IMR-90 (cell line): ENCODE results near the gene ZFP36L1. TPM values are rescaled to one million over a fixed set of nuclear protein-coding genes. Genes with fewer than 3 reads are reported as not detected.

ENCODE experiments used
- ATAC-seq: fragments of 200-7000 bp; cut with Tn5 transposase; 2 replicates; pipeline ENCODE4 v1.9.1; 2020; ENCODE audit warnings: low read depth, mild to moderate bottlenecking, moderate library complexity
- BruUV-seq: library from RNA; stranded (reverse); fragments of 400-500 nt; replicated peaks from 2 replicates; lab custom pipeline; 2021; lab: Mats Ljungman, UMichigan
- CTCF ChIA-PET: fragments of 300-600 bp; formaldehyde crosslinking; extraction: SDS; loops from one replicate; lab custom pipeline; 2021; ENCODE audit warnings: antibody characterized with exemption; lab: Yijun Ruan, JAX
- POLR2A ChIA-PET: fragments of 300-600 bp; sonication (Branson Sonifier 250); formaldehyde crosslinking; loops from one replicate; lab custom pipeline; 2022; ENCODE audit warnings: antibody characterized with exemption; ENCODE audit not compliant: unreplicated experiment; lab: Charles Lee
- DNase-seq: peaks from one replicate; pipeline ENCODE4 v3.0.0; 2013
- H2AFZ ChIP-seq: replicated peaks from 2 replicates; pipeline ENCODE3; 2013; ENCODE audit warnings: low read length, mild to moderate bottlenecking; ENCODE audit not compliant: poor library complexity
- H2AK5ac ChIP-seq: 2 replicates; pipeline ENCODE4 v1.6.1; 2013; ENCODE audit warnings: low read depth, low read length, inconsistent platforms
- H2AK9ac ChIP-seq: replicated peaks from 2 replicates; pipeline ENCODE3; 2013; ENCODE audit warnings: mild to moderate bottlenecking, low read depth, low read length, moderate library complexity; ENCODE audit not compliant: poor library complexity
- H2BK120ac ChIP-seq: 2 replicates; pipeline ENCODE4 v1.6.1; 2013; ENCODE audit warnings: low read depth, low read length, inconsistent platforms
- H2BK15ac ChIP-seq: 3 replicates; pipeline ENCODE4 v1.6.1; 2013; ENCODE audit warnings: low read depth, low read length, inconsistent platforms
- H2BK20ac ChIP-seq: 2 replicates; pipeline ENCODE4 v1.6.1; 2013; ENCODE audit warnings: low read depth, mild to moderate bottlenecking, inconsistent platforms, low read length, moderate library complexity
- H2BK5ac ChIP-seq: 2 replicates; pipeline ENCODE4 v1.6.1; 2013; ENCODE audit warnings: mild to moderate bottlenecking, low read depth, low read length, inconsistent platforms; ENCODE audit not compliant: poor library complexity, severe bottlenecking
- H3K14ac ChIP-seq: replicated peaks from 2 replicates; pipeline ENCODE4 v1.6.1; 2013; ENCODE audit warnings: low read depth, low read length, inconsistent platforms
- H3K18ac ChIP-seq: 2 replicates; pipeline ENCODE4 v1.6.1; 2013; ENCODE audit warnings: low read depth, low read length, control low read depth
- H3K23ac ChIP-seq: 2 replicates; pipeline ENCODE4 v1.6.1; 2013; ENCODE audit warnings: low read depth, low read length, inconsistent platforms
- H3K27ac ChIP-seq: 2 replicates; pipeline ENCODE4 v1.5.1; 2013; ENCODE audit warnings: mild to moderate bottlenecking, control low read depth, low read length; ENCODE audit not compliant: insufficient read depth
- H3K27me3 ChIP-seq: 2 replicates; pipeline ENCODE4 v1.6.1; 2013; ENCODE audit warnings: low read length; ENCODE audit not compliant: control insufficient read depth, insufficient read depth
- H3K36me3 ChIP-seq: 2 replicates; pipeline ENCODE4 v1.6.1; 2013; ENCODE audit warnings: low read length, mixed read lengths; ENCODE audit not compliant: control insufficient read depth, insufficient read depth
- H3K4ac ChIP-seq: 2 replicates; pipeline ENCODE4 v1.6.1; 2013; ENCODE audit warnings: low read depth, low read length, inconsistent platforms
- H3K4me1 ChIP-seq: 2 replicates; pipeline ENCODE4 v1.6.1; 2013; ENCODE audit warnings: low read length, mixed read lengths; ENCODE audit not compliant: control insufficient read depth, insufficient read depth
- H3K4me2 ChIP-seq: 2 replicates; pipeline ENCODE4 v1.6.1; 2013; ENCODE audit warnings: low read depth, mild to moderate bottlenecking, control low read depth, low read length, moderate library complexity
- H3K4me3 ChIP-seq: 2 replicates; pipeline ENCODE4 v1.5.1; 2013; ENCODE audit warnings: low read depth, mild to moderate bottlenecking, control low read depth, low read length, moderate library complexity; ENCODE audit not compliant: insufficient read depth
- H3K56ac ChIP-seq: 2 replicates; pipeline ENCODE4 v1.6.1; 2013; ENCODE audit warnings: low read length, inconsistent platforms; ENCODE audit not compliant: insufficient read depth; ENCODE audit errors: extremely low read depth
- H3K79me1 ChIP-seq, 2 experiments: 2 replicates each; pipeline ENCODE4 v1.6.1; 2013; ENCODE audit warnings: low read length in 2 of 2, inconsistent platforms in 1 of 2, low read depth in 1 of 2
- H3K9ac ChIP-seq: 2 replicates; pipeline ENCODE4 v1.6.1; 2013; ENCODE audit warnings: low read depth, low read length, control low read depth
- H3K9me1 ChIP-seq: 2 replicates; pipeline ENCODE4 v1.6.1; 2013; ENCODE audit warnings: low read length, inconsistent platforms; ENCODE audit not compliant: insufficient read depth
- H3K9me3 ChIP-seq: 2 replicates; pipeline ENCODE4 v1.6.1; 2013; ENCODE audit warnings: low read length; ENCODE audit not compliant: control insufficient read depth, insufficient read depth
- H4K20me1 ChIP-seq: 2 replicates; pipeline ENCODE4 v1.6.1; 2013; ENCODE audit warnings: low read length, inconsistent platforms; ENCODE audit not compliant: insufficient read depth
- H4K5ac ChIP-seq: 2 replicates; pipeline ENCODE4 v1.6.1; 2013; ENCODE audit warnings: mild to moderate bottlenecking, low read depth, low read length, control low read depth
- H4K8ac ChIP-seq, 2 experiments: 2 replicates each; pipeline ENCODE4 v1.6.1; 2013; ENCODE audit warnings: low read depth in 2 of 2, low read length in 2 of 2, control low read depth in 1 of 2, inconsistent platforms in 1 of 2
- H4K91ac ChIP-seq: 2 replicates; pipeline ENCODE4 v1.6.1; 2013; ENCODE audit warnings: low read depth, low read length, inconsistent platforms; ENCODE audit not compliant: insufficient read depth
- BHLHE40 ChIP-seq: fragments of 150-350 bp; IDR thresholded peaks from 2 replicates; pipeline ENCODE4 v1.6.1; 2016; ENCODE audit warnings: mild to moderate bottlenecking, low read depth, low read length
- CEBPB ChIP-seq: IDR thresholded peaks from 2 replicates; pipeline ENCODE4 v1.6.1; 2012; ENCODE audit warnings: low read depth, low read length, improper control_type of control experiment
- CHD1 ChIP-seq: IDR thresholded peaks from 2 replicates; pipeline ENCODE4 v1.6.1; 2012; ENCODE audit warnings: low read depth, low read length, improper control_type of control experiment
- FOS ChIP-seq: fragments of 150-350 bp; IDR thresholded peaks from 2 replicates; pipeline ENCODE4 v1.6.1; 2016; ENCODE audit warnings: low read depth, low read length
- MAFK ChIP-seq: IDR thresholded peaks from 2 replicates; pipeline ENCODE4 v1.6.1; 2012; ENCODE audit warnings: low read depth, low read length, improper control_type of control experiment
- MAZ ChIP-seq: IDR thresholded peaks from 2 replicates; pipeline ENCODE4 v1.6.1; 2012; ENCODE audit warnings: low read depth, mild to moderate bottlenecking, low read length, improper control_type of control experiment, moderate library complexity, borderline replicate concordance
- MXI1 ChIP-seq: IDR thresholded peaks from 2 replicates; pipeline ENCODE4 v1.6.1; 2012; ENCODE audit warnings: low read depth, mild to moderate bottlenecking, low read length, moderate library complexity, borderline replicate concordance
- NFE2L2 ChIP-seq: fragments of 150-350 bp; IDR thresholded peaks from 2 replicates; pipeline ENCODE4 v1.6.1; 2016; ENCODE audit warnings: low read depth, mild to moderate bottlenecking, low read length
- POLR2A ChIP-seq: IDR thresholded peaks from 2 replicates; pipeline ENCODE4 v1.6.1; 2012; ENCODE audit warnings: mild to moderate bottlenecking, low read depth, low read length
- RAD21 ChIP-seq: IDR thresholded peaks from 2 replicates; pipeline ENCODE4 v1.6.1; 2012; ENCODE audit warnings: low read length, improper control_type of control experiment
- RCOR1 ChIP-seq: IDR thresholded peaks from 2 replicates; pipeline ENCODE4 v1.6.1; 2012; ENCODE audit warnings: mild to moderate bottlenecking, low read length, improper control_type of control experiment; ENCODE audit not compliant: insufficient replicate concordance
- RFX5 ChIP-seq: IDR thresholded peaks from 2 replicates; pipeline ENCODE4 v1.8.0; 2012; ENCODE audit warnings: low read depth, mild to moderate bottlenecking, low read length, moderate library complexity
- SMC3 ChIP-seq: fragments of 150-350 bp; IDR thresholded peaks from 2 replicates; pipeline ENCODE4 v1.6.1; 2016; ENCODE audit warnings: low read depth, mild to moderate bottlenecking, antibody characterized with exemption, low read length, moderate library complexity
- USF2 ChIP-seq: fragments of 150-350 bp; IDR thresholded peaks from 2 replicates; pipeline ENCODE4 v1.6.1; 2017; ENCODE audit warnings: mild to moderate bottlenecking, antibody characterized with exemption, low read length, low read depth
- WGBS, 2 experiments: methylation state at CpG; one replicate each; pipeline versions ENCODE4 v1.1.5 to v1.1.7; 2013; ENCODE audit warnings: missing lambda C conversion rate in 2 of 2; ENCODE audit not compliant: insufficient read length in 1 of 2; ENCODE audit errors: extremely low coverage in 2 of 2; 5-methylcytosine and 5-hydroxymethylcytosine counted together
- dilution Hi-C: fragments of 300-500 bp; cut with HindIII; formaldehyde crosslinking; loops from one replicate; pipeline ENCODE4 v1.14.3; 2018; ENCODE audit warnings: low sequenced_read_pairs; ENCODE audit not compliant: unreplicated experiment
- in situ Hi-C: fragments of 300-500 bp; cut with MboI; formaldehyde crosslinking; loops from 3 replicates; pipeline ENCODE4 v1.14.3; 2019; ENCODE audit warnings: low sequenced_read_pairs, inconsistent platforms, mixed read lengths
- intact Hi-C: fragments of 100-400 bp; cut with micrococcal nuclease; formaldehyde crosslinking; loops from 2 replicates; pipeline ENCODE4 v1.10.0; 2022
- polyA plus RNA-seq, 3 experiments: library from polyadenylated mRNA; depleted of rRNA; stranded (reverse); fragments of >200 nt; gene quantifications; 2 replicates each; pipeline ENCODE4 v1.2.3, GENCODE V29; 2012; ENCODE audit warnings: low replicate concordance in 1 of 3
- total RNA-seq: library from RNA; depleted of rRNA; stranded (reverse); fragments of >200 nt; gene quantifications from 2 replicates; pipeline ENCODE4 v1.2.3, GENCODE V29; 2012
- TF ChIP-seq, protein P1 (sequence below): conservative IDR thresholded peaks from 2 replicates; pipeline ENCODE4 v1.5.1; 2012; ENCODE audit warnings: mild to moderate bottlenecking, low read depth, low read length, improper control_type of control experiment
- TF ChIP-seq, protein P2 (sequence below): fragments of 150-350 bp; IDR thresholded peaks from 2 replicates; pipeline ENCODE4 v1.6.1; 2016; ENCODE audit warnings: low read depth, mild to moderate bottlenecking, low read length, moderate library complexity, borderline replicate concordance

Gene ZFP36L1
- total and polyA plus RNA-seq, 2 of the 4 experiments (the other 2 are of a cell fraction), result 6.5 to 140 TPM

DNA sequence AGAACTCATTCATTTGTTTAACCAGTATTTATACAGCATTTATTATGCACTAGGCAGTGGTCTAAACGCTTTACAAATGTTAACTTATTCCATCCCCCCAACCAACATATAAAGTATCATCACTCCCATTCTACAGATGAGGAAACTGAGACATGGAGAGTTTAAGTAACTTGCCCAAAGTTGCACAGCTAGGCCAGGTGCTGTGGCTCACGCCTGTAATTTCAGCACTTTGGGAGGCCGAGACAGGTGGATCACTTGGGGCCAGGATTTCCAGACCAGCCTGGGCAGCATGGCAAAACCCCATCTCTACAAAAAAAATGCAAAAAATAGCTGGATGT lies 37.9 kb downstream of the ZFP36L1 start:
- Histone ChIP-seq H2BK120ac (no peak overlapping the region), H3K9me3 (no peaks in the 10 kb centered on the region), H2AK5ac (no peak overlapping the region), H3K23ac (no peak overlapping the region), H3K4me2 (no peak overlapping the region), H3K27ac (no peak overlapping the region), H3K36me3 (no peaks in the 10 kb centered on the region), H4K91ac (no peak overlapping the region), H3K4me1 (no peaks in the 10 kb centered on the region), H2AK9ac (no peak overlapping the region), H3K4me3 (no peak overlapping the region), H4K5ac (no peak overlapping the region), H4K20me1 (no peaks in the 10 kb centered on the region), H3K27me3 (no peaks in the 10 kb centered on the region), H2BK15ac (no peak overlapping the region), H3K56ac (no peak overlapping the region), H3K14ac (no peak overlapping the region), H3K9me1 (0 out of 2 replicates have a peak, but pooled peaks cover 2% of the 10 kb centered on the region), H3K79me1 (no peaks in the 10 kb centered on the region), H3K4ac (no peak overlapping the region), H2BK20ac (no peak overlapping the region), H2BK5ac (no peak overlapping the region), H4K8ac (no peak overlapping the region), H2AFZ (no peak overlapping the region), H3K18ac (no peak overlapping the region), H3K9ac (no peak overlapping the region)
- WGBS, 2 experiments, result 80% methylated on average over 1 of the region's 3 CpGs; no CpG with 5 or more reads in 1 of the 2 experiments
- no peak for TF ChIP-seq MAFK
- TF ChIP-seq MAZ, result no peak
- TF ChIP-seq RAD21, result no peak
- no peak for TF ChIP-seq BHLHE40
- TF ChIP-seq, protein P1, sequence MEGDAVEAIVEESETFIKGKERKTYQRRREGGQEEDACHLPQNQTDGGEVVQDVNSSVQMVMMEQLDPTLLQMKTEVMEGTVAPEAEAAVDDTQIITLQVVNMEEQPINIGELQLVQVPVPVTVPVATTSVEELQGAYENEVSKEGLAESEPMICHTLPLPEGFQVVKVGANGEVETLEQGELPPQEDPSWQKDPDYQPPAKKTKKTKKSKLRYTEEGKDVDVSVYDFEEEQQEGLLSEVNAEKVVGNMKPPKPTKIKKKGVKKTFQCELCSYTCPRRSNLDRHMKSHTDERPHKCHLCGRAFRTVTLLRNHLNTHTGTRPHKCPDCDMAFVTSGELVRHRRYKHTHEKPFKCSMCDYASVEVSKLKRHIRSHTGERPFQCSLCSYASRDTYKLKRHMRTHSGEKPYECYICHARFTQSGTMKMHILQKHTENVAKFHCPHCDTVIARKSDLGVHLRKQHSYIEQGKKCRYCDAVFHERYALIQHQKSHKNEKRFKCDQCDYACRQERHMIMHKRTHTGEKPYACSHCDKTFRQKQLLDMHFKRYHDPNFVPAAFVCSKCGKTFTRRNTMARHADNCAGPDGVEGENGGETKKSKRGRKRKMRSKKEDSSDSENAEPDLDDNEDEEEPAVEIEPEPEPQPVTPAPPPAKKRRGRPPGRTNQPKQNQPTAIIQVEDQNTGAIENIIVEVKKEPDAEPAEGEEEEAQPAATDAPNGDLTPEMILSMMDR, result no peak
- TF ChIP-seq CHD1, result no peak
- no peak for TF ChIP-seq POLR2A
- no peak for TF ChIP-seq FOS
- no peak for TF ChIP-seq RFX5
- TF ChIP-seq, protein P2, sequence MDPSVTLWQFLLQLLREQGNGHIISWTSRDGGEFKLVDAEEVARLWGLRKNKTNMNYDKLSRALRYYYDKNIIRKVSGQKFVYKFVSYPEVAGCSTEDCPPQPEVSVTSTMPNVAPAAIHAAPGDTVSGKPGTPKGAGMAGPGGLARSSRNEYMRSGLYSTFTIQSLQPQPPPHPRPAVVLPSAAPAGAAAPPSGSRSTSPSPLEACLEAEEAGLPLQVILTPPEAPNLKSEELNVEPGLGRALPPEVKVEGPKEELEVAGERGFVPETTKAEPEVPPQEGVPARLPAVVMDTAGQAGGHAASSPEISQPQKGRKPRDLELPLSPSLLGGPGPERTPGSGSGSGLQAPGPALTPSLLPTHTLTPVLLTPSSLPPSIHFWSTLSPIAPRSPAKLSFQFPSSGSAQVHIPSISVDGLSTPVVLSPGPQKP, result no peak
- no peak for TF ChIP-seq MXI1
- TF ChIP-seq RCOR1, result no peak
- TF ChIP-seq NFE2L2, result no peak
- no peak for TF ChIP-seq CEBPB
- no peak for TF ChIP-seq SMC3
- no peak for TF ChIP-seq USF2
- ChIA-PET POLR2A (no interaction called here), CTCF (no interaction called here)
- ATAC-seq (no peak), DNase-seq (no peak)
- in situ Hi-C loops (no loop called here), intact Hi-C loops (no loop called here), dilution Hi-C loops (no loop called here)
- no TSS peak for BruUV-seq
